Measurements from ENCODE around the gene RAB7A.

- no peak for TF ChIP-seq CTCF (IDR thresholded peaks at IDR 0.05 in 2 of 3, conservative IDR thresholded peaks at IDR 0.05 in 1 of 3; ENCODE audit: control insufficient read depth in 2 of 3, extremely low read depth in 1 of 3, insufficient read depth in 1 of 3, low read depth in 3 of 3, low read length in 3 of 3)
- no peak for TF ChIP-seq POLR2A (IDR thresholded peaks at IDR 0.05; ENCODE audit: low read depth, low read length)
- TF ChIP-seq RAD51 (IDR thresholded peaks at IDR 0.05), result no peak
- no peak for TF ChIP-seq KDM1A (IDR thresholded peaks at IDR 0.05; ENCODE audit: borderline replicate concordance)
- no peak for TF ChIP-seq MEF2A (IDR thresholded peaks at IDR 0.05; ENCODE audit: insufficient read depth, low read depth, low read length)
- peak; percentile 41; the same call in 1 of the 2 replicates for TF ChIP-seq ZNF217 (IDR thresholded peaks at IDR 0.05)
- no peak for TF ChIP-seq NBN (IDR thresholded peaks at IDR 0.05)
- TF ChIP-seq HDGF (IDR thresholded peaks at IDR 0.05), result no peak
- no peak for TF ChIP-seq YY1 (IDR thresholded peaks at IDR 0.05; ENCODE audit: low read depth, low read length)
Observed at GRCh38 chr3:128727059-128727458, 1.1 kb downstream of the RAB7A start.

All from GM12878 (cell line).